WERI-Rb-1 (cell line): ENCODE results near the gene SLC35D2.

Source experiments
- DNase-seq: peaks from one replicate; pipeline ENCODE4 v3.0.0-alpha.2; 2020
- H3K27ac ChIP-seq: fragments of 250-450 bp; sonication (Bioruptor Pico); 2 replicates; pipeline ENCODE4 v1.5.1; 2020; ENCODE audit warnings: mild to moderate bottlenecking, moderate library complexity
- H3K27me3 ChIP-seq: fragments of 250-450 bp; sonication (Bioruptor Pico); 2 replicates; pipeline ENCODE4 v1.5.1; 2021; ENCODE audit warnings: mild to moderate bottlenecking, low read depth, moderate library complexity; ENCODE audit not compliant: insufficient read depth, severe bottlenecking
- H3K36me3 ChIP-seq: fragments of 250-450 bp; sonication (Bioruptor Pico); 2 replicates; pipeline ENCODE4 v1.5.1; 2020; ENCODE audit warnings: mild to moderate bottlenecking, moderate library complexity
- H3K4me3 ChIP-seq: 2 replicates; pipeline ENCODE4 v1.5.1; 2011; ENCODE audit warnings: low read depth, mild to moderate bottlenecking, control low read depth, low read length
- H3K9me3 ChIP-seq: fragments of 250-450 bp; sonication (Bioruptor Pico); 2 replicates; pipeline ENCODE4 v1.5.1; 2021; ENCODE audit warnings: mild to moderate bottlenecking, moderate library complexity; ENCODE audit not compliant: severe bottlenecking
- TF ChIP-seq, protein P1 (sequence below): IDR thresholded peaks from 2 replicates; pipeline ENCODE4 v1.5.1; 2011; ENCODE audit warnings: low read depth, mild to moderate bottlenecking, control low read depth, inconsistent platforms, low read length

Gene SLC35D2

DNA sequence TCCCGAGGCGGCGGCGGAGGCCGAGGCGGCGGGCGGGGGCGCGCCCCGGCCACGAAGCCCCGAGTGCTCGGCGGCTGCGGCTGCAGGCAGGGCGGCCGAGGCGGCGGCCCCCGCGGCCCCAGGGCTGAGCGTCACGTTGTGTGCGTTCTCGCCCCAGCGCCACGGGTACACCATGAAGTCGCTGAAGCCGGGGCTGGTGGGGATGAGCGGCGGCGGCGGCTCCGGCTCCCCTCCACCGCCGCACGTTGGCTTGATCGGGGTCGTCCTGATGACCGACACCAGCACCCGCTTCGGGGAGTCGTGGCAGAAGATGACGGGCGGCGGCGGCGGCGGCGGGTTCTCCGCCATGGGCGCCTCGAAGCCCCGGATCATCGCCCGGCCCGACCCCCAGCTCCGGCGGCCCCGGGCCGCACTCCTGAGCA lies 34.2 kb upstream of the SLC35D2 start:
- TF ChIP-seq, protein P1, sequence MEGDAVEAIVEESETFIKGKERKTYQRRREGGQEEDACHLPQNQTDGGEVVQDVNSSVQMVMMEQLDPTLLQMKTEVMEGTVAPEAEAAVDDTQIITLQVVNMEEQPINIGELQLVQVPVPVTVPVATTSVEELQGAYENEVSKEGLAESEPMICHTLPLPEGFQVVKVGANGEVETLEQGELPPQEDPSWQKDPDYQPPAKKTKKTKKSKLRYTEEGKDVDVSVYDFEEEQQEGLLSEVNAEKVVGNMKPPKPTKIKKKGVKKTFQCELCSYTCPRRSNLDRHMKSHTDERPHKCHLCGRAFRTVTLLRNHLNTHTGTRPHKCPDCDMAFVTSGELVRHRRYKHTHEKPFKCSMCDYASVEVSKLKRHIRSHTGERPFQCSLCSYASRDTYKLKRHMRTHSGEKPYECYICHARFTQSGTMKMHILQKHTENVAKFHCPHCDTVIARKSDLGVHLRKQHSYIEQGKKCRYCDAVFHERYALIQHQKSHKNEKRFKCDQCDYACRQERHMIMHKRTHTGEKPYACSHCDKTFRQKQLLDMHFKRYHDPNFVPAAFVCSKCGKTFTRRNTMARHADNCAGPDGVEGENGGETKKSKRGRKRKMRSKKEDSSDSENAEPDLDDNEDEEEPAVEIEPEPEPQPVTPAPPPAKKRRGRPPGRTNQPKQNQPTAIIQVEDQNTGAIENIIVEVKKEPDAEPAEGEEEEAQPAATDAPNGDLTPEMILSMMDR: no peak
- peak overlapping the region; percentile 99 for H3K27ac ChIP-seq
- peak overlapping the region; percentile 78 for H3K4me3 ChIP-seq
- no peaks in the 10 kb centered on the region for H3K27me3 ChIP-seq
- no peaks in the 10 kb centered on the region for H3K9me3 ChIP-seq
- H3K36me3 ChIP-seq: peaks cover 40% of the 10 kb centered on the region
- peak; percentile 27 for DNase-seq

DNA sequence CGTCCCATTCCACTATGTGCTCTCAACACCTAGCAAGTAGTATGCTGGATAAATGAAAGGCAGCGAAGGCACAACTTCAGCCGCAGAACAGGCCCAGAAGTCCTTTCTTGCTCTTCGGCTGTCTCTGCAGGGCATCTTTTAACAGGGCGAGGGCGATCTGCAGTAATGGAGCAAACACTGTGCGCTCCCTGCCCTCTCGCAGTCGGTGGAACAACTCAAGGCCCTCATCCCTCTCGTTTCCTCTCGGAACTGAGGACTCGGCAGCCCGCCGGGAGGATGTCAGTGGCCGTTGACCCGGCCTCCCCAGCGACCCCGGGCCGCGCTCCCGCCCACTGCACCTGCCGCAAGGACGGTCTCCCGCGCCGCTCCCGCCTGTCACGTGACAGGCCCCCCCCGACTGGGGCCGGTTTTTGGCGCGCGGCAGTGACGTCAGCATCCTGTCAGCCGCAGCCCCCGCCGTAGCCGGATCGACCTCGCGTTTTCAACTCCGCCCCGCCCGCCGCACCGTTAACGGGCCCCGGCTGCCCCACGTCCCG lies 33.6 kb upstream of the SLC35D2 start:
- Histone ChIP-seq H3K36me3 (peaks cover 42% of the 10 kb centered on the region), H3K9me3 (no peaks in the 10 kb centered on the region), H3K27me3 (no peaks in the 10 kb centered on the region), H3K27ac (peak overlapping the region; percentile 99), H3K4me3 (peak overlapping the region; percentile 78)
- DNase-seq: peak; percentile 96
- TF ChIP-seq, protein P1: no peak

DNA sequence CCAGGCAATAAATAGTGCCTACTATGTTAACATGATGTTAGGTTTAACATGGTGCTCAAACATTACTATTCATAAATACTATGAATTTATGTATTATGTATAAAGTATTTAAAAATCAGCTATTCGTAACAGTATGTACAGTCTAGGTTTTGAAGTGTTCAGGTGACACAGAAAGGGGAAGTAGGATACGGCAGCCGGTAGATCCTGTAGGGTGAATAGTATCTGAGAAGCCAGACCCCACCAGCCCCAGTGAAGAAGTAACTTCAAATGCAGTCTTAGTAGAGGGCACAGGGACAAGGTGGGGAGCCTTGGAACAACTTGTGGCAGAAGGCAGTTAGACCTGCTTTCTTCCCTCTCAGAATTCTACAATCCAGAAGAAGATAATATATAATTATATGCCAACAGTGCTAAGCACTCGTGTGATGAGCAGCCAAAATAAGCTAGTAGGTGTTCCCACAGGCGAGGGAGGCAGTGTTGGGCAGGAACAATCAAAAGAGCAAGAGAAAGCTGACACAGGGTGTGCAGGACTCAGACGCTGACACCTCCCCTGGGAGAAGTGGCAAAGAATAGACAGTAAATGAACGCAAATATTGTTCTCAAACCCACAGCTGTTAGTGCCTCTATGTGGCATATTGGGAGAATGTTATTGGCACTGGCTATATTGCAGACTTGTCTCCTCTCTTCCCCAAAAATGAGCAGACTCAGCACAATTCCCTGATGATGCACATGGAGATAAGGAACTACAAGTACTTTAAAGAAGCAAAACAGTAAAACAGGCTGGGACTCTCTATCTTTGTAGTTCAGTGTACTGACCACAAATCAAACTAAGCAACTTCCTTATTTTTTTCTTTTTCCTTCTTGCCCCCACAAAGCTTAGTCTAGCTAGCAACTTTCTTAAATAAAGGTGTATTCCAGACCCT lies 30.1 kb upstream of the SLC35D2 start:
- DNase-seq: no peak
- no peak overlapping the region for H3K27ac ChIP-seq
- H3K9me3 ChIP-seq: no peaks in the 10 kb centered on the region
- TF ChIP-seq, protein P1: no peak
- no peaks in the 10 kb centered on the region for H3K27me3 ChIP-seq
- peaks cover 66% of the 10 kb centered on the region for H3K36me3 ChIP-seq
- no peak overlapping the region for H3K4me3 ChIP-seq

DNA sequence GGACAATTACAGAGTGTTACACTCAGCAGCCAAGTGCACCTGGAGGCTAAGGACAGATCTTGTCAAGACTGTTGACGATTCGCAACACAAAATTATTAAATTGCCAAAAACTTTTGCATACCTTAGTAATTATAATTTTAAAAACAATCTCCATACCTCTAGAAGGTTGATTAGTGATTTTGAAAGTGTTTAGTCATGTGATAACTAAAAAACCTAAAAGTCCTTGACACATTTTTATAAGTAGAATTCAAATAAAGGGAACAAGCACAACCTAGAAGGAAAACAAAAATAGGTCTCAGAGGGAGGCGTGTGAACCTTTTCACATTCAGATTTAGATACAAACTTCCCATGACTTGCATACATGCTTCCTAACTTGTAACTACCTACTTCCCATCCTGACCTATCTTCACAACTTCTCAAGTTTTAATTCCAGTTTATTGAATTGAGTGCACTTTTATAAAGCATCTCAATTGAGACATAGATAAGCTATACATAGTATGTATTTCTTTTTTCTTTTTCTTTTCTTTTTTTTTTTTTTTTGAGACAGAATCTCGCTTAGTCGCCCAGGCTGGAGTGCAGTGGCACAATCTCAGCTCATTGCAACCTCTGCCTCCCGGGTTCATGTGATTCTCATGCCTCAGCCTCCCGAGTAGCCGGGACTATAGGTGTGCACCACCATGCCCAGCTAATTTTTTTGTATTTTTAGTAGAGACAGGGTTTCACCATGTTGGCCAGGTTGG lies 28.8 kb upstream of the SLC35D2 start:
- Histone ChIP-seq H3K27me3 (no peaks in the 10 kb centered on the region), H3K27ac (no peak overlapping the region), H3K4me3 (no peak overlapping the region), H3K9me3 (no peaks in the 10 kb centered on the region), H3K36me3 (peaks cover 71% of the 10 kb centered on the region)
- TF ChIP-seq, protein P1: no peak
- DNase-seq: no peak

DNA sequence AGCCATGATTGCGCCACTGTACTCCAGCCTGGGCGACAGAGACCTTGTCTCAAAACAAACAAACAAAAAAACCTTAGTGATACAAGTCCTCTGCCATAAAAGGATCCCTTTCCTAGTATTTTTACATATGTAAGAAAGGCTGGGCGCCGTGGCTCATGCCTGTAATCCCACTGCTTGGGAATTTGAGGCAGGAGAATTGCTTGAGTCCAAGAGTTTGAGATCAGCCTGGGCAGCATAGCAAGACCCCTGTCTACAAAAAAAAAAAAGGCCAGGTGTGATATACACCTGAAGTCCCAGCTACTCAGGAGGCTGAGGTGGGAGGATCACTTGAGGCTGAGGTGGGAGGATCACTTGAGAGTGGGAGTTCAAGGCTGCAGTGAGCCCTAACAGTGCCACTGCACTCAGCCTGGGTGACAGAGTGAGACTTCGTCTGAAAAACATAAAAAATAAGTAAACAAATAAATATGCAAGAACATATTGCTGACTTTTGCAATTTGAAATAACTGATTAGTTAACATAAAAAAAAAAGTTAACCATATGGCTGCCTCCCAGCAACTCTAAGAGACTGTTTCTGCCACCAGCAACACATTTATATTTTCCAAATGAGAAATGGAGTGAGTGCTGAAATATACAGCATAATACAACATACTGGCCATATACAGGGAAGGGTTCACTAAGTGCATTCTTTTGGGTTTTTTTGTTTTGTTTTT lies 27.8 kb upstream of the SLC35D2 start:
- H3K4me3 ChIP-seq: no peak overlapping the region
- H3K36me3 ChIP-seq: peaks cover 62% of the 10 kb centered on the region
- H3K27ac ChIP-seq: no peak overlapping the region
- TF ChIP-seq, protein P1: no peak
- no peak for DNase-seq
- H3K27me3 ChIP-seq: no peaks in the 10 kb centered on the region
- H3K9me3 ChIP-seq: no peaks in the 10 kb centered on the region
